A549 (cell line): ENCODE data around the gene C3orf20. TPM values are rescaled to one million over a fixed set of nuclear protein-coding genes. Genes with fewer than 3 reads are reported as not detected.

ENCODE experiments used
- ATAC-seq, 2 experiments: fragments of 200-7000 bp in 1 of 2; fragments of >200 bp in 1 of 2; cut with Nextera tagmentation in 1 of 2; cut with Tn5 transposase in 1 of 2; 3 replicates each; pipeline versions ENCODE4 v1.8.0 to v1.9.1; 2018 to 2020; ENCODE audit warnings: mild to moderate bottlenecking in 1 of 2, moderate library complexity in 1 of 2
- CTCF ChIA-PET: fragments of 300-600 bp; sonication (Branson Sonifier 250); formaldehyde crosslinking; extraction: SDS; loops from one replicate; lab custom pipeline; 2021; ENCODE audit warnings: antibody characterized with exemption, inconsistent platforms; lab: Yijun Ruan, JAX
- POLR2A ChIA-PET: fragments of 350-600 bp; formaldehyde crosslinking; extraction: SDS; loops from one replicate; lab custom pipeline; 2021; ENCODE audit warnings: antibody characterized with exemption, inconsistent platforms; lab: Yijun Ruan, JAX
- DNase-seq, 2 experiments: peaks; one replicate each; pipeline versions ENCODE4 v3.0.0 to v3.0.0-alpha.2; 2011 to 2016; ENCODE audit warnings: low read depth in 1 of 2, low spot score in 1 of 2
- FAIRE-seq: peaks from 2 replicates; lab custom pipeline; 2011; peaks lifted over from hg19 to GRCh38; lab: Jason Lieb, UNC
- H3K27ac ChIP-seq, 2 experiments: fragments of >200 bp; sonication (Bioruptor Twin); formaldehyde crosslinking; 3 replicates each; pipeline ENCODE4 v1.5.1; 2016 to 2017
- H3K4me1 ChIP-seq: fragments of >200 bp; sonication (Bioruptor Twin); formaldehyde crosslinking; 3 replicates; pipeline ENCODE4 v1.6.1; 2016
- H3K4me2 ChIP-seq: fragments of >200 bp; sonication (Bioruptor Twin); formaldehyde crosslinking; 3 replicates; pipeline ENCODE4 v1.6.1; 2016
- H3K4me3 ChIP-seq: fragments of >200 bp; sonication (Bioruptor Twin); formaldehyde crosslinking; 3 replicates; pipeline ENCODE4 v1.5.1; 2016
- H3K9me3 ChIP-seq: fragments of >200 bp; sonication (Bioruptor Twin); formaldehyde crosslinking; 3 replicates; pipeline ENCODE4 v1.6.1; 2016
- CBX2 ChIP-seq: fragments of 200-600 bp; sonication (generic); IDR thresholded peaks from 2 replicates; pipeline ENCODE4 v1.6.1; 2016; ENCODE audit warnings: low read depth, mild to moderate bottlenecking, borderline replicate concordance
- CEBPB ChIP-seq, 2 experiments: fragments of >200 bp in 1 of 2; sonication (Bioruptor Twin) in 1 of 2; formaldehyde crosslinking in 1 of 2; IDR thresholded peaks; 2 replicates each; pipeline ENCODE4 v1.6.1; 2012 to 2016
- CHD2 ChIP-seq: fragments of 150-350 bp; IDR thresholded peaks from 2 replicates; pipeline ENCODE4 v1.6.1; 2014; ENCODE audit warnings: low read length; ENCODE audit not compliant: partially characterized antibody
- CHD4 ChIP-seq: fragments of 200-600 bp; sonication (generic); IDR thresholded peaks from 2 replicates; pipeline ENCODE4 v1.6.1; 2016; ENCODE audit warnings: antibody characterized with exemption, mild to moderate bottlenecking, borderline replicate concordance
- EP300 ChIP-seq, 2 experiments: fragments of >200 bp; sonication (Bioruptor Twin); formaldehyde crosslinking; IDR thresholded peaks; 2 replicates in 1 of 2; 3 replicates in 1 of 2; pipeline ENCODE4 v1.6.1; 2016 to 2017
- KDM1A ChIP-seq: fragments of 200-600 bp; sonication (generic); IDR thresholded peaks from 2 replicates; pipeline ENCODE4 v1.6.1; 2016; ENCODE audit warnings: low read depth, mild to moderate bottlenecking
- MAZ ChIP-seq: fragments of 150-350 bp; IDR thresholded peaks from 2 replicates; pipeline ENCODE4 v1.6.1; 2014; ENCODE audit warnings: antibody characterized with exemption, low read depth, low read length, borderline replicate concordance
- NPAS2 ChIP-seq: fragments of 250-450 bp; sonication (Bioruptor Pico); IDR thresholded peaks from 2 replicates; pipeline ENCODE4 v1.8.0; 2022; ENCODE audit warnings: mild to moderate bottlenecking, moderate library complexity, borderline replicate concordance
- NR3C1 ChIP-seq: fragments of >200 bp; sonication (Bioruptor Twin); formaldehyde crosslinking; IDR thresholded peaks from 3 replicates; pipeline ENCODE4 v1.6.1; 2017
- RAD21 ChIP-seq, 2 experiments: fragments of >200 bp in 1 of 2; sonication (Bioruptor Twin) in 1 of 2; formaldehyde crosslinking in 1 of 2; IDR thresholded peaks in 1 of 2; conservative IDR thresholded peaks in 1 of 2; 2 replicates in 1 of 2; 3 replicates in 1 of 2; pipeline ENCODE4 v1.6.1; 2012 to 2018; ENCODE audit warnings: inconsistent platforms in 1 of 2
- RCOR1 ChIP-seq: fragments of 150-350 bp; IDR thresholded peaks from 2 replicates; pipeline ENCODE4 v1.6.1; 2014; ENCODE audit warnings: antibody characterized with exemption, low read length, low read depth
- RFX5 ChIP-seq: fragments of 450-650 bp; IDR thresholded peaks from 2 replicates; pipeline ENCODE4 v1.7.1; 2014; ENCODE audit warnings: antibody characterized with exemption, mild to moderate bottlenecking, moderate library complexity
- RNF2 ChIP-seq: fragments of 200-600 bp; sonication (generic); IDR thresholded peaks from 2 replicates; pipeline ENCODE4 v1.6.1; 2016; ENCODE audit warnings: low read depth, mild to moderate bottlenecking, antibody characterized with exemption, moderate library complexity, borderline replicate concordance
- SMC3 ChIP-seq: fragments of >200 bp; sonication (Bioruptor Twin); formaldehyde crosslinking; IDR thresholded peaks from 3 replicates; pipeline ENCODE4 v1.6.1; 2018; ENCODE audit warnings: inconsistent platforms
- SREBF2 ChIP-seq: fragments of 450-650 bp; IDR thresholded peaks from 2 replicates; pipeline ENCODE4 v1.6.1; 2014; ENCODE audit warnings: mild to moderate bottlenecking, moderate library complexity
- TP53 ChIP-seq: fragments of 250-450 bp; sonication (Bioruptor Pico); IDR thresholded peaks from 2 replicates; pipeline ENCODE4 v1.5.0; 2021; ENCODE audit warnings: mild to moderate bottlenecking, moderate library complexity
- ZSCAN20 ChIP-seq: fragments of 250-450 bp; sonication (Bioruptor Pico); IDR thresholded peaks from 2 replicates; pipeline ENCODE4 v1.8.0; 2022; ENCODE audit warnings: mild to moderate bottlenecking, moderate library complexity
- WGBS: methylation state at CpG from one replicate; pipeline ENCODE4 v1.1.6; 2017; ENCODE audit errors: missing lambda C conversion rate; 5-methylcytosine and 5-hydroxymethylcytosine counted together
- polyA plus RNA-seq, 4 experiments: library from polyadenylated mRNA; depleted of rRNA in 3 of 4; stranded (reverse); fragments of >200 nt; fragmentation: RNase III in 1 of 4; extraction: RNeasy Plus Mini Kit Qiagen cat#74134 plus additional on column Dnase treatment in 1 of 4; gene quantifications; 2 replicates in 3 of 4; 3 replicates in 1 of 4; pipeline ENCODE4 v1.2.3, GENCODE V29; 2011 to 2017
- TF ChIP-seq, protein P1 (sequence below): fragments of 450-650 bp; IDR thresholded peaks from 2 replicates; pipeline ENCODE4 v1.6.1; 2014; ENCODE audit warnings: antibody characterized with exemption
- TF ChIP-seq, protein P2 (sequence below): fragments of 250-450 bp; sonication (Bioruptor Pico); IDR thresholded peaks from 2 replicates; pipeline ENCODE4 v1.5.0; 2021; ENCODE audit warnings: mild to moderate bottlenecking, moderate library complexity, borderline replicate concordance
- TF ChIP-seq, protein P3 (sequence below): fragments of >200 bp; sonication (Bioruptor Twin); formaldehyde crosslinking; IDR thresholded peaks from 2 replicates; pipeline ENCODE4 v1.6.1; 2016

Gene C3orf20
- polyA plus RNA-seq, 2 of the 4 experiments (the other 2 are of a cell fraction) = 0.05 TPM; not detected in 1

DNA sequence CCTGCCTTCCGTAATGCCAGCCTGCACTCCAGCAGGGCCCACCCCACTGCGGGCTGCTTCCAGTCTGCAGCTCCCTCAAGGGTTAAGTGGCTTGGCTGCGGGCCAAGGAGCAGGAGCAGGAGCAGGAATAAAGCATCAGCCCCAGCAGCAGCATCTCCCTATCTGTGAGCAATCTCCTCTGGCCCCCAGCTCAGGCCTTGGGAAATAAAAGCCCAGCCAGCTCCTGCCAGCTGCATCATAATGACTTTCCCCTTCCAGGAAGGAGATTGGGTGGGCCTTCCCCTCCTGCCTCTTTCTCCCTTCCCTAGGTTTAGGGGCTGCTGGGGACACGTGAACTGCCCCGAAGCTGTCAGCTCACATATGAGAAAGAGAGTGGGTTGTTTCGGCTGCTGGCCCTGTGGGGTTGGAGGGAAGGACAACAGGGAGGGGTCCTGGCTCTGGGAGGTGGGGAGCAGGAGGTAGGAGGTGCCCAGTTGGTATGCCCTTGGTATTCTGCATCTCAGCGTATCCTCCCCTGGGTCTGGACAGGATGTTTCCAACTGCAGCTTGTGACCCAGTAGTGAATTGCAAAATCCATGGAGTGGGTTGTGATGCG, 109.2 kb downstream of the C3orf20 start (continued):
- no peak for TF ChIP-seq SREBF2
- TF ChIP-seq NPAS2 (CRISPR knock-in tag) = no peak
- TF ChIP-seq CBX2 = no peak
- TF ChIP-seq RAD21 (conservative IDR thresholded peaks at IDR 0.05 in 1 of 2, IDR thresholded peaks at IDR 0.05 in 1 of 2) = no peak

DNA sequence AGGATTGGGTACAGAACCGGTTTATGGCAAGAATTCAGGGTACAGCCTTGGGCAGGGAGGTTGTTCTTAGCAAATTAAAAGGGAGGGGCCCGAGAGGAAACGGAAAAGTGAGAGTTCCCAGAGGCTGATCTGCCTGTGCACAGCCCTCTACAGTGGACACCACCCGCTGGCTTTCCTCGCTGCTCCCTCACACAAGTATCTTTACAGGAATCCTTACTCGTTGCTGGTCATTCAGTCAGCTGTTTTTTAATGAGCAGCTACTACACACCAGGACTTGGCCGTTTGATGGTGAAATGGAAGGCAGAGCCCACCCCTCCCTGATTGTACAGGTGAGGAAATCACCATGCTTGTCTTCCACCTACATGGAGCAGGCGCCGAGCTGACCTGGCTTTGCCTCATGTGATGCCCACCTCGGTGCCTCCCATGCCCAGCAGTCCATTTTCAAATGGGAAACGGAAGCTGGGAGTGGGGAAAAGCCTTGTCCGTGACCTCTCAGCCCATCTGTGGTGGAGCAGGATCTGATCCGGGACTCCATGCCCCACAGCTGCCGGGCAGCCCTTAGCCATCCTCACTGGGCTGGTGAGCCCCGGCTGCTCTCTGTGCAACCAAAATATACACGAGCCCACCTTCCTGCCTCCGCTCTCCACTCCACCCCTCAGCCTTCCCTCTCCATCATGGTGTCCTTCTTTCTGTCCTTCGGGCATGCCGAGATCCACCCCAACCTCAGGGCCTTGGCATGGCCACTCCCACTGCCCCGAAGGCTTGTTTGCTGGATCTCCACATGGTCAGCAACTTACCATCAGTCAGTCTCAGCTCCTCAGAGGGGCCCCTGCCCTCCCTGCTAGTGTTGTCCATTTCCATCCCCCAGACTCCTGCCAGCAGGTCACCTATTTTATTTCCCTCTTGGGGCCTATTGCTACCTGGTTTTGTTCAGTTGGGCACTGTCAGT, 110.5 kb downstream of the C3orf20 start:
- Histone ChIP-seq H3K27ac (no peak overlapping the region), H3K4me1 (no peaks in the 10 kb centered on the region), H3K4me3 (no peak overlapping the region), H3K4me2 (no peak overlapping the region), H3K9me3 (no peaks in the 10 kb centered on the region)
- ChIA-PET POLR2A (no interaction called here), CTCF (interaction anchor here (0.8 to 1.7 kb wide), 4 partner anchors 28 to 136 kb away, joined by 3 to 7 read pairs (median 4); no protein-coding TSS in a partner anchor)
- TF ChIP-seq CHD4 = no peak
- no peak for TF ChIP-seq CHD2
- no peak for TF ChIP-seq KDM1A
- no peak for TF ChIP-seq ZSCAN20 (CRISPR knock-in tag)
- TF ChIP-seq TP53 (CRISPR knock-in tag) = no peak
- TF ChIP-seq NR3C1 = no peak
- no peak for TF ChIP-seq RFX5
- TF ChIP-seq MAZ = no peak
- TF ChIP-seq SMC3 = no peak
- 44% methylated on average over 20 of the region's 20 CpGs for WGBS
- DNase-seq (no peak), ATAC-seq (no peak), FAIRE-seq (no peak)

DNA sequence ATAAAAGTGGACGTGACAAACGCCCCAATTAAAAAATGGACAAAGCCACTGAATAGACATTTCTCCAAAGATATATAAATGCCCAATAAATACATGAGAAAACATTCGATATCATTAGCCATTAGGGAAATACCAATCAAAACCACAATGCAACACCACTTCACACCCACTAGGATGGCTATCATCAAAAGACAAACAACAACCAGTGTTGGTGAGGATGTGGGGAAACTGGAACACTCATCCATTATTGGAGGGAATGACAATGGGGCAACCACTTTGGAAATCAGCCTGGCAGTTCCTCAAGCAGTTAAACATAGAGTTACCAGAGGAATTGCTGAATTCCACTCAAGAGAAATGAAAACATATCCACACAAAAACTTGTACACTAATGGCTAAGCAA, 111.4 kb downstream of the C3orf20 start:
- no peak for DNase-seq
- FAIRE-seq = no peak
- no peaks in the 10 kb centered on the region for H3K9me3 ChIP-seq
- TF ChIP-seq, protein P1, sequence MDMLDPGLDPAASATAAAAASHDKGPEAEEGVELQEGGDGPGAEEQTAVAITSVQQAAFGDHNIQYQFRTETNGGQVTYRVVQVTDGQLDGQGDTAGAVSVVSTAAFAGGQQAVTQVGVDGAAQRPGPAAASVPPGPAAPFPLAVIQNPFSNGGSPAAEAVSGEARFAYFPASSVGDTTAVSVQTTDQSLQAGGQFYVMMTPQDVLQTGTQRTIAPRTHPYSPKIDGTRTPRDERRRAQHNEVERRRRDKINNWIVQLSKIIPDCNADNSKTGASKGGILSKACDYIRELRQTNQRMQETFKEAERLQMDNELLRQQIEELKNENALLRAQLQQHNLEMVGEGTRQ = no peak
- TF ChIP-seq EP300 (IDR thresholded peaks at IDR 0.05) (no peak), RNF2 (no peak), RCOR1 (no peak), RFX5 (no peak), CEBPB (IDR thresholded peaks at IDR 0.05) (no peak), KDM1A (no peak), ZSCAN20 (CRISPR knock-in tag) (no peak)
- TF ChIP-seq, protein P2, sequence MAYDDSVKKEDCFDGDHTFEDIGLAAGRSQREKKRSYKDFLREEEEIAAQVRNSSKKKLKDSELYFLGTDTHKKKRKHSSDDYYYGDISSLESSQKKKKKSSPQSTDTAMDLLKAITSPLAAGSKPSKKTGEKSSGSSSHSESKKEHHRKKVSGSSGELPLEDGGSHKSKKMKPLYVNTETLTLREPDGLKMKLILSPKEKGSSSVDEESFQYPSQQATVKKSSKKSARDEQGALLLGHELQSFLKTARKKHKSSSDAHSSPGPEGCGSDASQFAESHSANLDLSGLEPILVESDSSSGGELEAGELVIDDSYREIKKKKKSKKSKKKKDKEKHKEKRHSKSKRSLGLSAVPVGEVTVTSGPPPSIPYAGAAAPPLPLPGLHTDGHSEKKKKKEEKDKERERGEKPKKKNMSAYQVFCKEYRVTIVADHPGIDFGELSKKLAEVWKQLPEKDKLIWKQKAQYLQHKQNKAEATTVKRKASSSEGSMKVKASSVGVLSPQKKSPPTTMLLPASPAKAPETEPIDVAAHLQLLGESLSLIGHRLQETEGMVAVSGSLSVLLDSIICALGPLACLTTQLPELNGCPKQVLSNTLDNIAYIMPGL = no peak
- TF ChIP-seq, protein P3, sequence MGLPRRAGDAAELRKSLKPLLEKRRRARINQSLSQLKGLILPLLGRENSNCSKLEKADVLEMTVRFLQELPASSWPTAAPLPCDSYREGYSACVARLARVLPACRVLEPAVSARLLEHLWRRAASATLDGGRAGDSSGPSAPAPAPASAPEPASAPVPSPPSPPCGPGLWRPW = no peak
- TF ChIP-seq, all 56 proteins: peak for 0
- Histone ChIP-seq H3K4me1 (no peaks in the 10 kb centered on the region), H3K4me3 (no peak overlapping the region), H3K4me2 (no peak overlapping the region), H3K27ac (no peak overlapping the region)
- 44% methylated on average over 3 of the region's 3 CpGs for WGBS
- POLR2A ChIA-PET = no interaction called here
- no peak for ATAC-seq
- CTCF ChIA-PET = interaction anchor here (0.8 to 1.7 kb wide), 2 partner anchors 75 to 135 kb away, joined by 3 to 4 read pairs; no protein-coding TSS in a partner anchor
